ENCODE measurements around the gene TAF8.
A peak's percentile ranks its signal among the peaks of the same experiment; 100 is the strongest.

Gene TAF8

GRCh38 chr6:42100029-42100901 is 49.9 kb downstream of the TAF8 start:
- no peak for TF ChIP-seq CTCF (conservative IDR thresholded peaks at IDR 0.05; ENCODE audit: control insufficient read depth, insufficient read depth, low read depth, low read length)

GRCh38 chr6:42101186-42101657 is 50.9 kb downstream of the TAF8 start:
- TF ChIP-seq CTCF (conservative IDR thresholded peaks at IDR 0.05; ENCODE audit: control insufficient read depth, insufficient read depth, low read depth, low read length), result no peak
- no peak overlapping the region for H3K4me3 ChIP-seq (ENCODE audit: control insufficient read depth, low read depth, low read length)
- peak; percentile 46 for DNase-seq (ENCODE audit: low read depth)

More at GRCh38 chr6:42100029-42100901, 49.9 kb downstream of the TAF8 start:
- DNase-seq (ENCODE audit: low read depth), result peak; percentile 90
- no peak overlapping the region for H3K4me3 ChIP-seq (ENCODE audit: control insufficient read depth, low read depth, low read length)

GRCh38 chr6:42103216-42103615 is 52.9 kb downstream of the TAF8 start:
- no peak overlapping the region for H3K4me3 ChIP-seq (ENCODE audit: control insufficient read depth, low read depth, low read length)
- no peak for DNase-seq (ENCODE audit: low read depth)
- TF ChIP-seq CTCF (conservative IDR thresholded peaks at IDR 0.05; ENCODE audit: control insufficient read depth, insufficient read depth, low read depth, low read length), result no peak

GRCh38 chr6:42103753-42104094 is 53.4 kb downstream of the TAF8 start:
- no peak for TF ChIP-seq CTCF (conservative IDR thresholded peaks at IDR 0.05; ENCODE audit: control insufficient read depth, insufficient read depth, low read depth, low read length)
- no peak for DNase-seq (ENCODE audit: low read depth)
- H3K4me3 ChIP-seq (ENCODE audit: control insufficient read depth, low read depth, low read length), result no peak overlapping the region

DNA sequence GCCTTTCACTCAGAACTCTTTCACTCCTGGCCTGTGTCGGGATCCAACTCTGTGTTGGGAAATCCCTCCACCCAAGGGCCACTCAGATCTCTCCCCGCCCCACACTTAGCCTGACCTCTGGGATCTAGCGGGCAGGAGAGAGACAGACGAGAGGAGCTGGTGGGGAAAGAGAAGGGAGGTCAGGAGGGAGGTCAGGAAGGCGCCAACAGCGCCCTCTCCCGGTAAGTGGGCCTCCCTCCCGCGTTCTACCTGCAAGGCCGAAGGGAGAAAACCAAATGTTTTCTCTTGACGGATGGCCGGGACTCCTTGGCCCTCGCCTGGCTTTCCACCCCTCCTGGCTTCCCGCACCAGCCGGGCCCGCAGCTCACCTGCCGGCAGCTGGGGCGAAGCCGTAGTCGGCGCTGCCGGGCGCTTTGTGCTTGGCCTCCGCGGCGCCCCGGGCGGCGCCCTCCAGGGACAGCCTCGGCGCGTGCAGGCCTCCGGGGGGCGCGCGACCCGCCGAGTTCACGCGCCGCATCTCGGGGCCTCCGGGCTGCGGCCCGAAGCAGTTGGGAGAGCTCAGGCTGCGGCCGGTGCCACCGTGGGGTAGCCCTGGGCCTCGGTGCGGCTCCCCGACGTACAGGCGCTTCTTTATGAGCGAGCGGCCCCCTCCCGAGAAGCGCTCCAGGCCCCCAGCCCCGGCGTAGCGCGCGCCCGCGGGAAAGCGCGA is 53.9 kb downstream of the TAF8 start:
- DNase-seq (ENCODE audit: low read depth), result peak; percentile 81
- TF ChIP-seq CTCF (conservative IDR thresholded peaks at IDR 0.05; ENCODE audit: control insufficient read depth, insufficient read depth, low read depth, low read length), result peak; percentile 75
- H3K4me3 ChIP-seq (ENCODE audit: control insufficient read depth, low read depth, low read length), result peak overlapping the region; percentile 12

DNA sequence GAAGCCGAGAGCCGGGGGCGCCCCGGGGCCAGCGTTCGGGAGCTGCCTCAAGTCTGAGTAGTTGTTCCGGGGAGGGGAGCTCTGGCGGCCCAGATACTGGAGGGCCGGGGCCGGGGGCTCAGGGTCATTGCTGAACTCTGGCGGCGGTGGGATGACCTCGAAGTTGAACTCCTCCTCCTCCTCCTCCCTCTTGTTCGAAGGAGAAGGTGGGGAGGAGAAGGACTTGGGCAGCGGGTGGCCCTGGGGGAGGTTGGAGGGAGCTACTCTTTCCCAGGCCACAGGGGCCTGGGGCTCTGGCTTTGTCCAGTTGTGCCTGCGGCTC is 54.4 kb downstream of the TAF8 start:
- DNase-seq (ENCODE audit: low read depth), result no peak
- H3K4me3 ChIP-seq (ENCODE audit: control insufficient read depth, low read depth, low read length), result no peak overlapping the region
- no peak for TF ChIP-seq CTCF (conservative IDR thresholded peaks at IDR 0.05; ENCODE audit: control insufficient read depth, insufficient read depth, low read depth, low read length)
